ENCODE data around the gene NUDT15. TPM values are rescaled to one million over a fixed set of nuclear protein-coding genes. Genes with fewer than 3 reads are reported as not detected.

Gene NUDT15
- total and polyA plus RNA-seq, 10 of the 15 experiments (the other 5 are each of a cell fraction or from before 2014, with no cell fraction given): 11.4 to 26.7 (median 18.0) TPM

DNA sequence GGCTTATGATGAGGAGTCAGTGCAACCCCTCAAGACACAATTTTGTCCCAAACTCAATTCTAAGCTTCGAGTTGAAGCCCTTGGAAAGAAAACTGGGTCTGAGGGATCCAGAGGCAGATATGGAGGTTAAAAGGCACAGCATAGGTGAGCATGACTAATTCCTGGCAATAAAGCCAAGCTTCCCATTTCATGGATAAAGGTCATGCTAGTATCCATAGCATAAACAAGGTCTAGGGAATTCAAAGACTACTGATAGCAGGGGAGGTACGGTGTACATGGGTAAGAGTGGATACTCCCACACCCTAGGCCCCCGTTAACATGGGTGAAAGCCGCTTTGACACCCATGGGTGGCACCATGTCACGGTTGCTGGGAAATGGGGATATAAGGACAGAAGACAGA is 33.4 kb downstream of the NUDT15 start:
- RAD21 ChIA-PET (ENCODE audit: unreplicated experiment): no interaction called here
- DNase-seq (ENCODE audit: low read depth, low spot score): no peak
- Histone ChIP-seq H4K20me1 (ENCODE audit: control insufficient read depth, insufficient read depth) (no peaks in the 10 kb centered on the region), H3K27me3 (replicated peaks in 1 of 2; ENCODE audit: control insufficient read depth in 2 of 2, insufficient read depth in 2 of 2, low read length in 1 of 2) (no peaks in the 10 kb centered on the region), H3K9me3 (replicated peaks; ENCODE audit: control insufficient read depth, insufficient read depth, low read length) (peaks cover 25% of the 10 kb centered on the region; the same call in 2 of the 3 replicates), H3K27ac (ENCODE audit: control insufficient read depth, insufficient read depth) (no peak overlapping the region), H3K4me1 (ENCODE audit: control insufficient read depth, insufficient read depth, low read length) (peaks cover 4% of the 10 kb centered on the region; the same call in 1 of the 2 replicates), H3K4me3 (no peak overlapping the region), H3K79me2 (ENCODE audit: control insufficient read depth, insufficient read depth, low read length) (no peaks in the 10 kb centered on the region; the same call in 1 of the 2 replicates), H2AFZ (ENCODE audit: control insufficient read depth, low read depth, low read length) (no peak overlapping the region), H3K9ac (ENCODE audit: control insufficient read depth, insufficient read depth, low read length) (no peak overlapping the region), H3K36me3 (ENCODE audit: control insufficient read depth in 2 of 2, insufficient read depth in 2 of 2, low read length in 1 of 2) (peaks cover 9 to 29% of the 10 kb centered on the region in 2 experiments), H3K4me2 (ENCODE audit: control insufficient read depth, insufficient read depth) (no peak overlapping the region)
- TF ChIP-seq ZNF274 (IDR thresholded peaks at IDR 0.05; ENCODE audit: insufficient read depth, insufficient read length) (no peak), TARDBP (IDR thresholded peaks at IDR 0.05; ENCODE audit: borderline replicate concordance) (no peak), SMAD5 (IDR thresholded peaks at IDR 0.05; ENCODE audit: low read depth) (no peak), HCFC1 (IDR thresholded peaks at IDR 0.05; ENCODE audit: low read length) (no peak), CHD4 (IDR thresholded peaks at IDR 0.05) (no peak), KLF5 (IDR thresholded peaks at IDR 0.05; ENCODE audit: partially characterized antibody) (no peak), POU2F2 (IDR thresholded peaks at IDR 0.05; ENCODE audit: borderline replicate concordance, low read depth, low read length) (no peak), JUND (IDR thresholded peaks at IDR 0.05; ENCODE audit: low read depth, low read length) (no peak)
- TF ChIP-seq, protein P1, sequence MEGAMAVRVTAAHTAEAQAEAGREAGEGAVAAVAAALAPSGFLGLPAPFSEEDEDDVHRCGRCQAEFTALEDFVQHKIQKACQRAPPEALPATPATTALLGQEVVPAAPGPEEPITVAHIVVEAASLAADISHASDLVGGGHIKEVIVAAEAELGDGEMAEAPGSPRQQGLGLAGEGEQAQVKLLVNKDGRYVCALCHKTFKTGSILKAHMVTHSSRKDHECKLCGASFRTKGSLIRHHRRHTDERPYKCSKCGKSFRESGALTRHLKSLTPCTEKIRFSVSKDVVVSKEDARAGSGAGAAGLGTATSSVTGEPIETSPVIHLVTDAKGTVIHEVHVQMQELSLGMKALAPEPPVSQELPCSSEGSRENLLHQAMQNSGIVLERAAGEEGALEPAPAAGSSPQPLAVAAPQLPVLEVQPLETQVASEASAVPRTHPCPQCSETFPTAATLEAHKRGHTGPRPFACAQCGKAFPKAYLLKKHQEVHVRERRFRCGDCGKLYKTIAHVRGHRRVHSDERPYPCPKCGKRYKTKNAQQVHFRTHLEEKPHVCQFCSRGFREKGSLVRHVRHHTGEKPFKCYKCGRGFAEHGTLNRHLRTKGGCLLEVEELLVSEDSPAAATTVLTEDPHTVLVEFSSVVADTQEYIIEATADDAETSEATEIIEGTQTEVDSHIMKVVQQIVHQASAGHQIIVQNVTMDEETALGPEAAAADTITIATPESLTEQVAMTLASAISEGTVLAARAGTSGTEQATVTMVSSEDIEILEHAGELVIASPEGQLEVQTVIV (IDR thresholded peaks at IDR 0.05; ENCODE audit: borderline replicate concordance, partially characterized antibody): no peak
- SMC1A ChIA-PET (ENCODE audit: uncharacterized antibody, unreplicated experiment): no interaction called here
- POLR2A ChIA-PET: no interaction called here
- ATAC-seq: no peak
- intact Hi-C loops (cut with micrococcal nuclease; ENCODE audit: unreplicated experiment): loop anchor here (10.0 kb wide), 1 partner anchor 276 kb away; no protein-coding TSS in a partner anchor
- FAIRE-seq: no peak
- CTCF ChIA-PET: no interaction called here
- 86% methylated on average over 5 of the region's 5 CpGs for WGBS (ENCODE audit: insufficient coverage, insufficient replicate concordance, low lambda C conversion rate, missing lambda C conversion rate)
- in situ Hi-C loops (cut with MboI): no loop called here
- BruUV-seq (replicated peaks): no TSS peak

Data from GM12878 (cell line).